SK-N-MC (cell line): ENCODE data around the gene EID2.

Experiments
- EZH2 ChIP-seq: fragments of 200-600 bp; sonication (generic); IDR thresholded peaks from one replicate; pipeline ENCODE4 v1.6.1; 2017; ENCODE audit warnings: antibody characterized with exemption
- FOXP2 ChIP-seq: optimal IDR thresholded peaks from 2 replicates; pipeline ENCODE3; 2011; ENCODE audit warnings: mild to moderate bottlenecking, moderate library complexity; ENCODE audit not compliant: insufficient read depth; ENCODE audit errors: extremely low read length, control extremely low read depth
- POLR2AphosphoS5 ChIP-seq: IDR thresholded peaks from 2 replicates; pipeline ENCODE4 v1.6.1; 2012; ENCODE audit warnings: mild to moderate bottlenecking, low read depth, low read length, borderline replicate concordance

DNA sequence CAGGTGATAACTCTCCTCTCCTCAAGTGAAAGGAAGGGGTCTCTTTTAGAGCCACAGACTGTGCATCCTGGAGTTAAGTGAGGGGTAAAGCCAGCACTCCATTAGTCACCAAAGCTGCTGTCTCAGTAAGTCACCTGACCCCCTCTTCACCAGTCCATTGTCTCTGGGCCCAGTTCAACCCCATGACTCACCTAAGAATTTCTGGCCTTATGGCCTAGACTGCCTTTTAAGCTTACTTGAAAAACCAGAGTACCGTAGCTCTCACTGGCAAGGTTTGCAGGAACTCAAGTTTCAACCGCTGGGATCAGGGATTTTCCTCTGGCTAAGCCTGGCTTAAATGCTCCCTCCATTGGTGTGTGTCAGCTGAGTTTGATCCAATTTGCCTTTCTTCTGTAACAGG lies 23.4 kb upstream of the EID2 start:
- TF ChIP-seq EZH2 = no peak
- no peak for TF ChIP-seq POLR2AphosphoS5
- no peak for TF ChIP-seq FOXP2
